SIG-M5 (cell line): ENCODE results near the gene ANKRD18A.
"Not testable (repeated sequence)": the region's sequence is repeated elsewhere in the genome, so short reads cannot be mapped to it uniquely, and the experiment has no call there.

Source experiments
- DNase-seq: peaks from one replicate; lab custom pipeline; 2025; lab: John Stamatoyannopoulos, UW

ANKRD18A gene

DNA sequence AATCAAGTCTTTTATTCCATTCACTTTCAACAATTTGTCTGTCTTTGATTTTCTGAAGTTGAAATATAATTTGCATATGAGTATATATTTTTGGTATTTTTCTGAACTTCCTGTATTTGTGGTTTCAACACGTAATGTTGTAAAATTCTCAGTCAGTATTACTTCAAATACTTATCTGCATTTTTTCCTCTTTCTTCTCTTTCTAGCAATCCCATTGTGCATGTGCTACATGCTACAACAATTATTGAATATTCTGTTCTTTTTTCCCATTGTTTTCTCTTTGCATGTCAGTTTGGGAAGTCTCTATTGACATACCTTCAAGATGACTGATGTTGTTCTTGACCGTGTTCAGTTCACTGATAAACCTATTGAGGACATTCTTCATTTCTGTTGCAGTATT lies 5.6 kb upstream of the ANKRD18A start:
- no peak for DNase-seq

- no peak for DNase-seq
Measured at GRCh38 chr9:38622951-38623350, 2.6 kb upstream of the ANKRD18A start.

DNA sequence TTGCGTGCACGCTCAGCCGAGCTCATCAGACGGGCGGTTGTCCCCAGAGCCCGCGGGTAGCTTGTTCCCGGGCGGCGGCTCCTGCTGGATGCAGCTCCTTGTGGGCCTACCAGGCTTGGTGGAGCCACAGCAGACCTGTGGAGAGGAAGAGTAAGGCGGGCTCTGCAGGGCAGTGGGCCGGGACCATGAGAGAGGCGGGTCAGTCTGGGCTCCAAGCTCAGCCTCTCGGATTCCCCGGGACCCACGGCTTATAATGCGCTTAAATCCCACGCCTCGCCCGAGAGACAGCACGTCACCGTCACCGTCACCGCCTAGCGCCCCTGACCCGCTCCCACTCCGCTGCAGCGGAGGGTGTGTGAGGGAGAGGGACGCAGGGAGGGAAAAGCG lies 1.9 kb upstream of the ANKRD18A start:
- no peak for DNase-seq

- DNase-seq, result no peak
Measured at GRCh38 chr9:38621434-38622287, 1.3 kb upstream of the ANKRD18A start.

DNA sequence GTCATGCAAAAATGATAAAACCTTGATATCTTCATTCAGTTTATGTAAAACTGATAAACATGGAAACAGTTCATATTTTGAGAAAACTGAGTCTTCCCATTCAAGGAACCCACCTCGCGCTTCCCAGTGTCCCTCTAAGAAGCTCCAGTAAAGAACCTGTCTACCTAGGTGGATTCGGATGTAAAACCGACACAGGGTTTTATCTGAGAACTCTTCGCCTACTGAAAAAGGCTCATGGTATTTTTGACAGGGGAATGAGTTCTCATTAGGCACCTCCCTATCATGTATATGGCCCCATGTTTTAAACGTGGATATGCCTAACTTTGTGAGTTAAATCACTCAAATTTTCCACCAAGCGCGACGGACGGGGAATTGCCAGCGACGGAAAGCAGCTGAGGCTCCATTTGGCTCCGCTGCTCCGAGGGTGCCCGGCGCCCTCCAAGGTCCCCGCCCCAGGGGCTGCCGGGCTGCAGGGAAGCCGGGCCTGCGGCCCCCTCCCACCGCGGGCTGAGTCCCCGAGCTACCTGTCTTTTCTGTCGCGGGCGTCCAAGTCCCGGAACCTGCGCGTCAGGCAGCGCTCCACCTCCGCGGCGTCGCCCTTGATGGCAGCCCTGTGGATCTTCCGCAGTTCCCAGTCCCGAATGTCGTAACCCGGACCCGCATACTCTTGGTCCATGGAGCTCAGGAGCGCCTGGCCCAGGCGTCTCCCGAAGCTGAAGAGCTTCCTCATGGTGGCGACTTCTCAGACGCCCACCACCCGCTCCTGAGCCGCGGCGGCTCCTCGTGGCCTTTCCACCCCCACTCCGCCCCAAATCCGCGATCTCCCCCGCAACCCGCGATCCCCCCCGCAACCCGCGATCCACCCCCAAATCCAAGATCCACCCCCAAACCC lies 594 bp downstream of the ANKRD18A start:
- no peak for DNase-seq

GRCh38 chr9:38598029-38598745 lies 22.2 kb downstream of the ANKRD18A start:
- DNase-seq, result not testable (repeated sequence)

- DNase-seq, result not testable (repeated sequence)
Measured at GRCh38 chr9:38595117-38595516, 25.3 kb downstream of the ANKRD18A start.

GRCh38 chr9:38591346-38592063 lies 28.9 kb downstream of the ANKRD18A start:
- not testable (repeated sequence) for DNase-seq

DNA sequence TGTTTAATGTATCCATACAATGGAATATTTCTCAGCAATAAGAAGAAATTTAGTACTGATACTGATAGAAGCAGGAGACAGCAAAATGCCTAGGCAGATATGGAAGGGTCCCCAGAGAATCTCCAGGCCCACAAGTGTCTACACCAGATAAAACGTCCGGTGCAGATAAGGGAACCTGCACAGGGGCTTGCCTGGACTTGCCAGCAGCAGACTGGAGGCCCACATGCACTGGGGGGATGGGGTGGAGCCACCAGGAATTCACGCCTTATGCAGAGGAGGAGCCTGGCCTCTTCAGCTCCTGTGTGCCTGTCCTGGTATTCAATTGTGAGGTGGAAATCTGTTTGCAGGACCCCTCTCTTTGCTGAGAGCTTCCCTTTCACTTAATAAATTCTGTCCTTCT lies 36.6 kb downstream of the ANKRD18A start:
- DNase-seq, result not testable (repeated sequence)

DNA sequence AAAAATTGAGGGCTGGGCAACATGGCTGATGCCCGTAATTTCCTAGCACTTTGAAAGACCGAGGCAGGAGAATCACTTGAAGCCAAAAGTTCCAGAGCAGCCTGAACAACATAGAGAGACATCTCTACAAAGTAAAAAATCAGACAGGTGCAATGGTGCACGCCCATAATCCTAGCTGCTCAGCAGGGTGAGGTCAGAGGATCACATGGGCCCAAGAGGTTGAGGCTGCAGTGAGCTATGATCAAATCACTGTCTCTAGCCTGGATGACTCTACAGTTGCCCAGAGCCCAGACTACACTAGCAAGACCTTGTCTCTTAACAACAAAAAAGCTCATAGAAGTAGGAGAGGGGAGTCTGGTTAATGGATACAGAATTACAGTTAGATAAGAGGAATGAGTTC lies 40.3 kb downstream of the ANKRD18A start:
- not testable (repeated sequence) for DNase-seq

- DNase-seq, result not testable (repeated sequence)
Measured at GRCh38 chr9:38576181-38576580, 44.2 kb downstream of the ANKRD18A start.

GRCh38 chr9:38566048-38566447 lies 54.3 kb downstream of the ANKRD18A start:
- not testable (repeated sequence) for DNase-seq

- DNase-seq, result not testable (repeated sequence)
Measured at GRCh38 chr9:38565178-38565577, 55.2 kb downstream of the ANKRD18A start.

DNA sequence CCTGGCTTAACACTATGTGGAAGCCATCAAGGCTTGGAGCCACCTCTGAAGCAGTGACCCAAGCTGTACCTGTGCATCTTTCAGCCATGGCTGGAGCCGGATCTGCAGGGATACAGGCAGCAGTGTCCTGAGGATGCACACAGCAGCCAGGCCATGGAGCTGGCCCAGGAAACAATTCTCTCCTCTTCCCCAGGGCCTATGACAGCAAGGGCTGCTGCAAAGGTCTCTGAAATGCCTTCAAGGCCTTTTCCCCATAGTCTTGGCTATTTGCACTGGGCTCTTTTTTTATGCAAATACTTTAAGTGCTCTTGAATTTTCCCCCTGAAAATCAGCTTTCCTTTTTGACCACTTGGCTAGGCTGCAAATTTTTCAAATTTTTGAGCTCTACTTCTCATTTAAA lies 56.5 kb downstream of the ANKRD18A start:
- not testable (repeated sequence) for DNase-seq

DNA sequence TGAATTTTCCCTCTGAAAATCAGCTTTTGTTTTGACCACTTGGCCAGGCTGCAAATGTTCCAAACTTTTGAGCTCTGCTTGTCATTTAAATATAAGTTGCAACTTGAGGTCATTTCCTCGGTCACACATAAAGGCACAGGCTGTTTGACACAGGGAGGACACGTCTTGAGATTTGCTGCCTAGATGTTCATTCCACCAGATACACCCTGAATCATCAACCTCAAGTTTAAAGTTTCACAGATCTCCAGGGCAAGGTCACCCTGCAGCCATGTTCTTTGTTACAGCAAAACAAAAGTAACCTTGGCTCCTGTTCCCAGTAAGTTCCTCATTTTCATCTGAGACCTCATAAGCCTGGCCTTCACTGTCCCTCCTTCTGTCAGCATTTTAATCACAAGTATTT lies 59.3 kb downstream of the ANKRD18A start:
- not testable (repeated sequence) for DNase-seq

DNA sequence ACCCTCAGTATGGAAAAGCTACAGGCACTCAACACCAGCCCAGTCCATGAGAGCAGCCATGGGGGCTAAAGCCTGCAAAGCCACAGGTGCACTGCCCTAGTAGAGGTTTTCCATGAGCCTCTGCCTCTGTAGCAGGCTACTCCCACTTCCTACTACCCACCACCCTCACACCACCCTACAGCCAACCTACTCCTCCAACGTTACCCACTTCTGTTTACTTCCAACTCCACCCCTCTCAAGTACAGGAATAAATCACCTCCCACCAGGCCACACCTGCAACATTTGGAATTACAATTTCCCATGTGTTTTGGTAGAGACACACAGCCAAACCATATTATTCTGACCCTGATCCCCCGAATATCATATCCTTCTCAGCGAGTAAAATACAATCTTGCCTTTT lies 61.2 kb downstream of the ANKRD18A start:
- not testable (repeated sequence) for DNase-seq

- not testable (repeated sequence) for DNase-seq
Measured at GRCh38 chr9:38557746-38558145, 62.6 kb downstream of the ANKRD18A start.

- DNase-seq, result not testable (repeated sequence)
Measured at GRCh38 chr9:38554966-38555365, 65.4 kb downstream of the ANKRD18A start.

DNA sequence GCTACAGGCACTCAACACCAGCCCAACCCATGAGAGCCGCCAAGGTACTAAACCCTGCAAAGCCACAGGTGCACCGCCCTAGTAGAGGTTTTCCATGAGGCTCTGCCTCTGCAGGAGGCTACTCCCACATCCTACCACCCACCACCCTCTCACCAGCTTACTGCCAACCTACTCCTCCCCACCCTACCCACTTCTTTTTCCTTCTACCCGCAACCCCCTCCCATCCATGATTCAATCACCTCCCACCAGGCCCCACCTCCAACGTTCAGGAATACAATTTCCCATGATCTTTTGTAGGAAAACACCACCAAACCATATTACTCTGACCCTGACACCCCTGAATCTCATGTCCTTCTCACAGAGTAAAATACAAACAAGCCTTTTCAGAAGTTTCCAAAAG lies 67.4 kb downstream of the ANKRD18A start:
- not testable (repeated sequence) for DNase-seq

GRCh38 chr9:38546497-38547163 lies 73.8 kb downstream of the ANKRD18A start:
- DNase-seq, result not testable (repeated sequence)

- not testable (repeated sequence) for DNase-seq
Measured at GRCh38 chr9:38540535-38540934, 79.9 kb downstream of the ANKRD18A start.
